Measurements from ENCODE around the gene KCNK5. TPM values are rescaled to one million over a fixed set of nuclear protein-coding genes. Genes with fewer than 3 reads are reported as not detected.

The KCNK5 gene
- total RNA-seq (2014; rRNA removed; shearing (Covaris generic); ENCODE audit: low replicate concordance) = 2.4 and 2.8 TPM in 2 replicates

GRCh38 chr6:39228992-39229767 lies at the start of gene KCNK5:
KCNK5 (minus strand) TSS chr6:39229475; CDS start chr6:39229111, 364 bp downstream.
- Histone ChIP-seq H3K4me3 (peak within 1 kb of the TSS; percentile 62), H3K27me3 (no peaks in the 10 kb centered on the region), H3K9me3 (no peaks in the 10 kb centered on the region), H3K36me3 (no peaks in the 10 kb centered on the region)
- peak; percentile 82 for DNase-seq

DNA sequence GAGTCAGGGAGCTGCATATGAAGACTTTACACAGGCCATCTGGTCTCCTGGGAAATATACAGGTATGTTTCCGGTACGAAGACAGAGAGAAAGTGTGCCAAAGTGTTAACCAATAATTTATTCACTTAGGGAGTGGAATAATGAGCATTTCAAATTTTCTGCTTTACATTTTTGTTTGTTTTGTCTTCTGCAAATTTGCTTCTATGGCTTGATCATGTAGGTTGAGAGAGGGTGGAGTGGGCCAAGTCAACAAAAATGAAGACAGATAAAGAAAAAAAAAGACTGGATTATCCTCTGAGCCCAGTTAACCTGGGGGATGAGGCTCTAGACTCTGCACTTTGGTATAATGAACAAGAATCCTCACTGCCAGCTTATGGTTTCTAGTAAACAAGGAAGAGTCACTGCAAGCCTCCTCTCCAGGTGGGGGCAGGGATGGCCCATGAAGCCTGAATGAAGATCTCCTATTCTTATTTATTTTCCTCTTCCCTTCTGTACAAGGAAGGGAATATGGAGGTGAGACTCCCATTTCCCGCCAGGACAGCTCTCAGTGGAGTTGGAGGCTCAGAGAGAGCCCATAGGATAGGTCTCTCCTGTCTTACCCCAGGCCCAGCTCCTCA lies 47.2 kb upstream of the KCNK5 start:
- H3K27me3 ChIP-seq = no peaks in the 10 kb centered on the region
- H3K36me3 ChIP-seq = no peaks in the 10 kb centered on the region
- DNase-seq = no peak
- H3K9me3 ChIP-seq = no peaks in the 10 kb centered on the region
- no peak overlapping the region for H3K4me3 ChIP-seq

DNA sequence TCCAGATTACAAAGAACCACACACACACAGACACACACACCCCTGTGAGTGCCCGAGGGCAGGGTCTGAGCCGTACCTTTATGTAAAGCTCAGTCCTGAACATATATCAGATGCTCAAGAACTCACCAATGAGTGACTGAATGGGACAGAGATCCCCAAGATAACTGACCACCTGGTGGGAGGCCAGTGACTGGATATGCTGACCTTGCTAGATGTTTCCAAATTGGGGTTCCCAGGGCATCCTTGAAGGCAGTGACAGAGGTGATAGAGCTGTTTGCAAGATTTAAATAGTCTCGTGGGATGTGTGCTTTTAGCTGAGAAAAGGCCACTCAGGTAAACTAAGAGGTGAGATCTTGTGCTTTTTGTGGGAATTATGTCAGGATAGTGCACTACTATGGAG lies 45.6 kb upstream of the KCNK5 start:
- no peaks in the 10 kb centered on the region for H3K9me3 ChIP-seq
- no peak overlapping the region for H3K4me3 ChIP-seq
- no peak for DNase-seq
- no peaks in the 10 kb centered on the region for H3K27me3 ChIP-seq
- no peaks in the 10 kb centered on the region for H3K36me3 ChIP-seq

- Histone ChIP-seq H3K9me3 (no peaks in the 10 kb centered on the region), H3K4me3 (no peak overlapping the region), H3K27me3 (no peaks in the 10 kb centered on the region), H3K36me3 (no peaks in the 10 kb centered on the region)
- DNase-seq = no peak
These were observed 45.2 kb upstream of the KCNK5 start for GRCh38 chr6:39274471-39274870.

DNA sequence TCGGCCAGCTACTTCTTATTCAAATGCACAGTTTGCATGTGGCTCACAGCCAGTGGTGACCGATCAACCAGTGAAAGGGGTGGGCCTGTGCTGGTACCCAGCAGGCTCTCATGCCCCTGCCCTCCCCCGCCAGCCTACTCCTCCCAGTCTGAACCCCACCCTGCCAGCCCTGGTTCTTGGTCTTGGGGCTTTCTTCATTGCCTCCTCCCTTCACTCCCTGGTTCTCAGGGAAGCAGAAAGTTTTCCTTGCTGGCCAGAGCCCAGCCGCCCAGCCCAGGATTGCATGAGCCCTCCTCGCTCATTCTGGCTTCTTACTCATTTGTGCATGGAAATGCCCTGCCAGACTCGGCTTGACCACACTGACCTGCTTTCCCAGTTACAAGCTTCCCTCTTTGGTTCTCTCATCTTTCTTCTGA lies 44.1 kb upstream of the KCNK5 start:
- no peaks in the 10 kb centered on the region for H3K36me3 ChIP-seq
- H3K4me3 ChIP-seq = no peak overlapping the region
- no peaks in the 10 kb centered on the region for H3K27me3 ChIP-seq
- peak; percentile 4 for DNase-seq
- no peaks in the 10 kb centered on the region for H3K9me3 ChIP-seq

DNA sequence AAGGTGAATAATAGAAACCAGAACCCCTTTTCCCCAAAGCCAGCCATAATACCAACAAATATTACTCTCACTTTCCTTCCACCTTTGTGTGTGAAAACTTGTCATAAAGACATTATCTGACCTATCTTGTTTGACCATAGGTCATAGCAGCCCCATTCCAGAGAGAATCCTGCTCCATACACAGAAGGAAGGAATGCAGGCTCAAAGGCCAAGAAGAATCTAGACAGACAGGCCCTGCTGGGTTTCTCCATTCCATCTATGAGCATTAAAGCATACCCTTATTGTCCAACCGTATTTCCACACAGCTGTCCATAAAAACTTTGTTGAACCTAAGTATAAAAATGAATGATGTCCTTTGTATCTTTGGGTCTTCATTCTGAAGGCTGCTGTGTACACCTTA lies 40.7 kb upstream of the KCNK5 start:
- Histone ChIP-seq H3K9me3 (no peaks in the 10 kb centered on the region), H3K27me3 (no peaks in the 10 kb centered on the region), H3K36me3 (no peaks in the 10 kb centered on the region), H3K4me3 (no peak overlapping the region)
- DNase-seq = no peak

DNA sequence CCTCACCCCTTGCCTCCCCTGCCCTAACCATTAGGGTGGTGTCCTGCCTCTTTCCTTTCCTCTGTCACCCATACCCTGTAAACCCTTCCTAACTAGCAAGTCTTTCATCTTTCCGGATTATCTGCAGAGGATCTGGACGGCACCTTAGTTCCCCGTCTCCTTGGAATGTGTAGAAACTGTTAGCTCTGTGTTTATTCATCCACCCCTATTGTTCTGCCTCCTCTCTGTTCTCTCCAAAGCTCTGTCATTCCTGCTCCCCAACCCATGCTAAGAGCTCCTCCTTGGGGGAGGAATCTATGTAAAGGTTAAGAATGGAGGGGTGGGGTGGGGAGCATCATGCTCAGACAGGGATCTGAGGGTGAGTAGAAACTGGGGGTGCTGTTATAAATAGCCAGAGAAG lies 39.4 kb upstream of the KCNK5 start:
- Histone ChIP-seq H3K27me3 (no peaks in the 10 kb centered on the region), H3K9me3 (no peaks in the 10 kb centered on the region), H3K4me3 (no peak overlapping the region), H3K36me3 (no peaks in the 10 kb centered on the region)
- DNase-seq = no peak

- no peak for DNase-seq
- Histone ChIP-seq H3K36me3 (no peaks in the 10 kb centered on the region), H3K4me3 (no peak overlapping the region), H3K27me3 (no peaks in the 10 kb centered on the region), H3K9me3 (no peaks in the 10 kb centered on the region)
These were observed 38.9 kb upstream of the KCNK5 start for GRCh38 chr6:39268171-39268570.

- no peak for DNase-seq
- Histone ChIP-seq H3K9me3 (no peaks in the 10 kb centered on the region), H3K36me3 (no peaks in the 10 kb centered on the region), H3K27me3 (no peaks in the 10 kb centered on the region), H3K4me3 (no peak overlapping the region)
These were observed 37.6 kb upstream of the KCNK5 start for GRCh38 chr6:39266782-39267355.

DNA sequence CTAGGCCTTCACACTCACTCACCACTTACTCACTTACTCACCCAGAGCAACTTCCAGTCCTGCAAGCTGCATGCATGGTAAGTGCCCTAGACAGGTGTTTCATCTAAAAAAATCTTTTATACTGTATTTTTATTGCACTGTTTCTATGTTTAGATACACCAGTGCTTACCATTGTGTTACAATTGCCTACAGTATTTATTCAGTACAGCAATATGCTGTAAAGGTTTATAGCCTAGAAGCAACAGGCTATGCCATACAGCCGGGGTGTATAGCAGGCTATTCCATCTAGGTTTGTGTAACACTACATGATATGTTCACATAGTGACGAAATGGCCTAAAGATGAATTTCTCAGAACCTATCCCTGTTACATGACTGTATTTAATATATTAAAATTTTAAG lies 37.1 kb upstream of the KCNK5 start:
- DNase-seq = no peak
- no peaks in the 10 kb centered on the region for H3K9me3 ChIP-seq
- no peak overlapping the region for H3K4me3 ChIP-seq
- H3K27me3 ChIP-seq = no peaks in the 10 kb centered on the region
- H3K36me3 ChIP-seq = no peaks in the 10 kb centered on the region

DNA sequence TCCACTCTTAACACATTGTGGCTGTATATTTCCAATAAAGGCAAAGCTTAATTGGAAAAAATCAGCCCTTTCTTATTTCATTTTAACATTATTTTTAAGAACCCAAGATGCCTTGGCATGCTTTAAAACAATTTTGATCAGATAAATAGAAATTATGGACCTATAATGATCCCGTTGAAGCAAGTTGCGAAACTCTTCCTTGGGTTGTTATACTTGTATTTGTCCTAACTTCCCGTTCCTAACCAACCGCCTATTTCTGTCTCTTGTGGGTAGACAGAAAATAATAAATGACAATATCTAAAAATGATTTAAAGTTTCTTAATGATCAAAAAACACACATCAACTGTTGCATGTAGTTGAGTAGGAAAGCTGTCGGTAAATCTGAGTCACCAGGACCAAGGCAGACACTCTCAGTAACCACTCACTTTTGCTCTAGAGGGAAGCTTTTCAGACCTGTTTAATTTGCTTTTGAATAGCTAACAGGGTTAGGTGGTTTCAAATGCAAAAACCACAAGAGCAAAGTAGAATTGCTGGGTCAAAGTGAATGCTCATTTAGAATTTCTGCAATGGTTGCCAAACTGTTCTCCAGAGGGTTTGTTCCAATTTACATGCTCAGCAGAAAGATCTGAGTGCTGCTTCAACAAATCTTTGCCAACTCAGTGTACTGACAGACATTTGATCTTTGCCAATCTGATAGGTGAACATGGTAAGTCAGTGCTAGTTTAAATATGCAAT lies 34.2 kb upstream of the KCNK5 start:
- no peak overlapping the region for H3K4me3 ChIP-seq
- no peaks in the 10 kb centered on the region for H3K27me3 ChIP-seq
- H3K9me3 ChIP-seq = no peaks in the 10 kb centered on the region
- no peaks in the 10 kb centered on the region for H3K36me3 ChIP-seq
- no peak for DNase-seq

- no peaks in the 10 kb centered on the region for H3K27me3 ChIP-seq
- no peak overlapping the region for H3K4me3 ChIP-seq
- no peaks in the 10 kb centered on the region for H3K36me3 ChIP-seq
- no peak for DNase-seq
- H3K9me3 ChIP-seq = no peaks in the 10 kb centered on the region
These were observed 32.5 kb upstream of the KCNK5 start for GRCh38 chr6:39261751-39262150.

GRCh38 chr6:39260953-39261352 lies 31.7 kb upstream of the KCNK5 start:
- DNase-seq = no peak
- Histone ChIP-seq H3K27me3 (no peaks in the 10 kb centered on the region), H3K9me3 (no peaks in the 10 kb centered on the region), H3K4me3 (no peak overlapping the region), H3K36me3 (no peaks in the 10 kb centered on the region)

DNA sequence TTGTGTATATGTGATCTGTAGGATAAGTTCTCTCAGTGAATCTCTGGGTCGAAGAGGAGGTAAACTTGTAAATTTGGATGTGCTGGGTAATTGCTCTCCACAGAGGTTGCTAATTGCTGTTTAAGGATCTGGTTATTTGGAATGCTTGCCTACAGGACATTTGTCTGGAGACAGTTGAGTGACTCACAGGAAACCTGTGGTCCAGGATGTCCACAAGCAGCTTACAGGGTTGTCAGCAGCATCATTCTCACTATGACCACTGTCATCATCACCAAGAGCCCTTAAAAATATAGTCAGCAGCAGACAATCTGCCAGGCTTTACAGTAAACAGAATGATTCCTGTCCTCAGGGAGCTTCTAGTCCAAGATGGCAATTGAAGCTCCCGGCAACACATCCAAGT lies 31.2 kb upstream of the KCNK5 start:
- no peaks in the 10 kb centered on the region for H3K9me3 ChIP-seq
- DNase-seq = no peak
- H3K36me3 ChIP-seq = no peaks in the 10 kb centered on the region
- H3K27me3 ChIP-seq = no peaks in the 10 kb centered on the region
- no peak overlapping the region for H3K4me3 ChIP-seq

DNA sequence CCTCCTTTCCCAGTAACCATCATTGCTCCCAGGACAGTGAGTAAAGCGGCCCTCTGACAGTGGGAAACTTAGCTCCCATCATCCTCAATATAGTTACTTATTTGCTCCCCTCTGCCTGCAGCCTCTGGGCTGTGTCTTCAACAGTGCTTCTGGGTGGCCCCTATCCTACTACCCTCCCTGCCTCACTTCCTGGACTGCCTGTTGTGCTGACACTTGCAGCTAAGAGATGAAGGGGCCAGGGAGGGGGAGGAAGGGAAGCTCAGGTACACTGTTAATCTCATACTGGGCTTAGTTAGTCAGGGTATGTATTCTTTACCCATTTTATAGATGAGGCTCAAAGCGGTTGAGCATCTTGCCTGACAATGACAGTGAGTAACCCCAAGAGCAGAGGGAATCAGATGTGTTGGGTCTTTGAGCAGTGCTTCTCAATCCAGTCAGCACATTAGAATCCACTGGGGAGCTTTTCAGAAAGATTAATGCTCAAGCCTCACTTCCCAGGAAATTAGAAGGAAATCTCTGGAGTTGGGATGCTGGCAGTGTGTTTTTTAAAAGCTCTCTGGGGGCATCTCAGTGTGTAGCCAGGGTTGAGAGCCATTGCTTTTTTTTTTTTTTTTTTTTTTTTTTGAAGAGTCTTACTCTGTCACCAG lies 27.1 kb upstream of the KCNK5 start:
- Histone ChIP-seq H3K9me3 (no peaks in the 10 kb centered on the region), H3K4me3 (no peak overlapping the region), H3K27me3 (no peaks in the 10 kb centered on the region), H3K36me3 (no peaks in the 10 kb centered on the region)
- no peak for DNase-seq

- no peaks in the 10 kb centered on the region for H3K27me3 ChIP-seq
- no peaks in the 10 kb centered on the region for H3K36me3 ChIP-seq
- no peak overlapping the region for H3K4me3 ChIP-seq
- no peak for DNase-seq
- no peaks in the 10 kb centered on the region for H3K9me3 ChIP-seq
These were observed 25.8 kb upstream of the KCNK5 start for GRCh38 chr6:39254999-39255535.

DNA sequence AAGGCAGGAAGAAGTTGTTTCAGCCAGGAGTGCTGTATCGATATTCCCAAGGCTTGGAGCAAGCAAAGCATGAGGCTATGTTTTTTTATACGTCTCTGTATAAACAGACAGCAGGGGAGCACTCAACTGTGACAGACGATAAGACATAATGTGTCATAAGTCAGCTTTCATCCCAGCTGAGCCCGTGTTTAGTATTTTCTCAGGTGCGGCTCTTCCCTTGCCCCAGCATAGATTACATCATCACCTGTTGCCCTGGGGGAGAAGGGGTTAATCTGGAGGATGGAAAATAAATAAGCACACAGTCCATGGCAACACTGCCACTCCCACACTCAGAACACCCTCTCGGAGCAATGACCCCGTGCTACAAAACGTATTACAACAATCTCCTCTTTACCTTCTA lies 22.1 kb upstream of the KCNK5 start:
- Histone ChIP-seq H3K36me3 (no peaks in the 10 kb centered on the region), H3K27me3 (no peaks in the 10 kb centered on the region), H3K4me3 (no peak overlapping the region), H3K9me3 (no peaks in the 10 kb centered on the region)
- DNase-seq = no peak

Data from MG63 (cell line).